Hepatocyte (in vitro differentiated cells): ENCODE measurements around the gene PPP1CA.

Experiments used
- EZH2 ChIP-seq: fragments of 200-600 bp; sonication (generic); IDR thresholded peaks from 2 replicates; pipeline ENCODE4 v1.6.1; 2016; ENCODE audit warnings: antibody characterized with exemption, mild to moderate bottlenecking, borderline replicate concordance
- TF ChIP-seq, protein P1 (sequence below): fragments of 200-600 bp; sonication (generic); IDR thresholded peaks from 2 replicates; pipeline ENCODE4 v1.5.1; 2016; ENCODE audit warnings: antibody characterized with exemption, mild to moderate bottlenecking; ENCODE audit not compliant: poor library complexity

DNA sequence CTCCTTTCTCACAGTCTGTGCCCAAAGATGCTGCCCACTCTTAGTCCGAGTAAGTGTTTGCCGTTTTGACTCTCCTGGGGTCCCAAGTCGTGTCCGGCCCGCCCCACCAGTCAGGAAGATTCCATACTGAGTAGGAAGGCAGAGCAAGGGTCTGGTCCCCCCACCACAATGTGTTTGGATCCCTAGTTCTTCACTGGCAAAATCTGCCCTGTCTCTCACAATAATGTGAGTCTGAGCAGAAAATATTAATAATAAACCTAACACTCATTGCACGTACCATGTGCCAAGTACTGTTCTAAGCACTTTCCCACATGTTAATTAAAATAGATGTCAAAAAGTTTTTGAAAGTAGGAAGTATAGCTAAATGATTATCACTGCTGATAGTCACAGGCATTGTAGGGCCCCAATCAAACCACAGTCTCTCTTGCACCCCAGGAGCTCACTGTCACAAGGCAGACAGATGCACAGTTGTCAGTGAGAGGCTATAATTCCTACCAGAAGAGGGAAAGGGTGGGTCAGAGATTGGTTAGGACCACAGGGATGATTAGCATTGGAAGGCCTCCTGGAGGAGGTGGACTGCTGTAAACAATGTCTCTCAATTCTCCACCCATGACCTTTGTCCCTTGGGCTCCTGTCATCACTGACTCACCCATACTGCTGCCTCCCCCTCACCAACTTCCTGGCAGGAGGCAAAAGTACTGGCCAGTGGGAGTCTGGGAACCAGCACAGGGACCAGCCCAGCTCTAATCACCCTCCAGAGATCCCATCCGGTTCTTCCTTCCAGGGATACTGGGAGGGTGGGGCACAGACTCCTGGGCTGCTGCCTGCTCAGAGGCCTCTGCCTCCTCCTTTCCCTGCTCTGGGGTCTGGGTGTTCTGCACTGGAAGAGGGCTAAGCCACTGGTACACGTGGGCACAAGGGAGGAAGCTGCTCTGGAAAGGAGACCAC is 47.3 kb downstream of the PPP1CA start:
- TF ChIP-seq, protein P1, sequence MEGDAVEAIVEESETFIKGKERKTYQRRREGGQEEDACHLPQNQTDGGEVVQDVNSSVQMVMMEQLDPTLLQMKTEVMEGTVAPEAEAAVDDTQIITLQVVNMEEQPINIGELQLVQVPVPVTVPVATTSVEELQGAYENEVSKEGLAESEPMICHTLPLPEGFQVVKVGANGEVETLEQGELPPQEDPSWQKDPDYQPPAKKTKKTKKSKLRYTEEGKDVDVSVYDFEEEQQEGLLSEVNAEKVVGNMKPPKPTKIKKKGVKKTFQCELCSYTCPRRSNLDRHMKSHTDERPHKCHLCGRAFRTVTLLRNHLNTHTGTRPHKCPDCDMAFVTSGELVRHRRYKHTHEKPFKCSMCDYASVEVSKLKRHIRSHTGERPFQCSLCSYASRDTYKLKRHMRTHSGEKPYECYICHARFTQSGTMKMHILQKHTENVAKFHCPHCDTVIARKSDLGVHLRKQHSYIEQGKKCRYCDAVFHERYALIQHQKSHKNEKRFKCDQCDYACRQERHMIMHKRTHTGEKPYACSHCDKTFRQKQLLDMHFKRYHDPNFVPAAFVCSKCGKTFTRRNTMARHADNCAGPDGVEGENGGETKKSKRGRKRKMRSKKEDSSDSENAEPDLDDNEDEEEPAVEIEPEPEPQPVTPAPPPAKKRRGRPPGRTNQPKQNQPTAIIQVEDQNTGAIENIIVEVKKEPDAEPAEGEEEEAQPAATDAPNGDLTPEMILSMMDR, result no peak
- no peak for TF ChIP-seq EZH2
